Measurements from ENCODE around the gene WWC1.

- TF ChIP-seq POLR2A (IDR thresholded peaks at IDR 0.05) (no peak), CTCF (IDR thresholded peaks at IDR 0.05) (no peak), POLR2AphosphoS5 (IDR thresholded peaks at IDR 0.05; ENCODE audit: insufficient read depth in 1 of 2, low read depth in 1 of 2) (no peak)
Observed at GRCh38 chr5:168408561-168409305, 117.3 kb downstream of the WWC1 start.

Data from vagina (tissue), 2 donors.